IgD-negative memory B cell (primary cell): Measurements from ENCODE around the gene FBXO2. TPM values are rescaled to one million over a fixed set of nuclear protein-coding genes. Genes with fewer than 3 reads are reported as not detected.
"Not testable (repeated sequence)": the region's sequence is repeated elsewhere in the genome, so short reads cannot be mapped to it uniquely, and the experiment has no call there.

Experiments
- H3K27ac Mint-ChIP-seq, 3 donors: one replicate each; pipeline ENCODE4 v1.8.0; 2020 to 2022; ENCODE audit warnings: mild to moderate bottlenecking in 3 of 3, mixed read lengths in 3 of 3, moderate library complexity in 1 of 3
- H3K27me3 Mint-ChIP-seq: one replicate; pipeline ENCODE4 v1.8.0; 2021; ENCODE audit warnings: mixed read lengths
- H3K36me3 Mint-ChIP-seq: one replicate; pipeline ENCODE4 v1.8.0; 2020; ENCODE audit warnings: mild to moderate bottlenecking, mixed read lengths
- H3K4me1 Mint-ChIP-seq, 3 donors: one replicate each; pipeline ENCODE4 v1.8.0; 2020 to 2022; ENCODE audit warnings: mixed read lengths in 3 of 3, mild to moderate bottlenecking in 1 of 3
- H3K4me3 Mint-ChIP-seq, 4 donors: one replicate each; pipeline ENCODE4 v1.8.0; 2020 to 2022; ENCODE audit warnings: mild to moderate bottlenecking in 4 of 4, mixed read lengths in 4 of 4, moderate library complexity in 3 of 4
- H3K9me3 Mint-ChIP-seq, 3 donors: one replicate each; pipeline ENCODE4 v1.8.0; 2020 to 2021; ENCODE audit warnings: mixed read lengths in 3 of 3, mild to moderate bottlenecking in 1 of 3
- polyA plus RNA-seq: library from polyadenylated mRNA; unstranded; fragments of 300-500 nt; fragmentation: Illumina TruSeq; gene quantifications from one replicate; pipeline ENCODE4 v1.2.3, GENCODE V29; 2021

The FBXO2 gene
- polyA plus RNA-seq, 1 donor from 2014 or later: 18.0 TPM

DNA sequence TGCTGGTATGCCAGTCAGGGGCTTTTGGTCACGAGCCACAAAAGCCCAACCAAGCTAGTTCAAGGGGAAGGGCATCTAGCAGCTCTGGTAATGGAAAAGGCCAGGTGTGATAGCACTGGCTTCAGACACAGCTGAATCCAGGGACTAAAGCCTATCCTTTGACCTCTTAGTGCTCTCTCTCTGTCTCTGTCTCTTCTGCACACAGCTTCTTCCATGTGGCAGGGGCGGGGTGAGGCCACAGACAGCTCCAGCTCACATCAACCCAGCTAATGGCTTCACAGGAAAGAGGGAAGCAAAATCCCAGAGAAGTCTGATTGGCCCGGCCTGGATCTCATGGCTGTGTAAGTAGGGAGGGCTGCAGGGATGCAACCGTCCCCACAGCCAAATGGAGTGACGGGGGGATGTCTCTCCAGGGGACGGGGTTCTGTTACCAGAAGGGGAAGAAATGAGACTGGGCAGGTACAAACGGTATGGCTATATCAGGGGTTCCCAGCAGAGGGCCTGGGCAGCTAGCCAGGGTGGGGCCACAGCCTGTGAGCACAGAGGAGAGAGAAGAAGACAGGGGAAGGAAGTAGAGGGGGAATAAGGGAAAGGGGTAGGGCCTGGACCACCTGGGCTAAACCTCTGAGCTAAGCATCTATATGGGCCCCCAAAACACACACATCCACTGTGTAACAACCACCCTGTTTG, 42.4 kb downstream of the FBXO2 start:
- peak overlapping the region in 1 of 3 donors; percentile 28 for H3K27ac Mint-ChIP-seq

GRCh38 chr1:11610629-11611180, 43.5 kb downstream of the FBXO2 start:
- no peak overlapping the region for H3K27ac Mint-ChIP-seq
- no peaks in the 10 kb centered on the region for H3K36me3 Mint-ChIP-seq
- peaks cover 0 to 1% (median 0%) of the 10 kb centered on the region in 3 donors for H3K4me1 Mint-ChIP-seq
- peaks cover 0 to 4% (median 3%) of the 10 kb centered on the region in 3 donors for H3K9me3 Mint-ChIP-seq
- H3K4me3 Mint-ChIP-seq: no peak overlapping the region
- peaks cover 3% of the 10 kb centered on the region for H3K27me3 Mint-ChIP-seq

More for the DNA sequence above, 42.4 kb downstream of the FBXO2 start:
- no peak overlapping the region for H3K4me3 Mint-ChIP-seq
- no peaks in the 10 kb centered on the region for H3K36me3 Mint-ChIP-seq
- peaks cover 0 to 1% (median 0%) of the 10 kb centered on the region in 3 donors for H3K4me1 Mint-ChIP-seq
- peaks cover 0 to 3% (median 0%) of the 10 kb centered on the region in 3 donors for H3K9me3 Mint-ChIP-seq
- peaks cover 3% of the 10 kb centered on the region for H3K27me3 Mint-ChIP-seq

DNA sequence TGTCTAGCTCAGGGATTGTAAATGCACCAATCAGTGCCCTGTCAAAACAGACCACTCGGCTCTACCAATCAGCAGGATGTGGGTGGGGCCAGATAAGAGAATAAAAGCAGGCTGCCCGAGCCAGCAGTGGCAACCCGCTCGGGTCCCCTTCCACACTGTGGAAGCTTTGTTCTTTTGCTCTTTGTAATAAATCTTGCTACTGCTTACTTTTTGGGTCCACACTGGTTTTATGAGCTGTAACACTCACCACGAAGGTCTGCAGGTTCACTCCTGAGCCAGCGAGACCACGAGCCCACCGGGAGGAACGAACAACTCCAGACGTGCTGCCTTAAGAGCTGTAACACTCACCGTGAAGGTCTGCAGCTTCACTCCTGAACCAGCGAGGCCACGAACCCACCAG, 44.9 kb downstream of the FBXO2 start:
- H3K36me3 Mint-ChIP-seq, H3K9me3 Mint-ChIP-seq, H3K27ac Mint-ChIP-seq, H3K4me3 Mint-ChIP-seq, H3K27me3 Mint-ChIP-seq, H3K4me1 Mint-ChIP-seq: not testable (repeated sequence)

GRCh38 chr1:11608596-11609130, 45.6 kb downstream of the FBXO2 start:
- H3K27ac Mint-ChIP-seq, H3K36me3 Mint-ChIP-seq, H3K4me1 Mint-ChIP-seq, H3K4me3 Mint-ChIP-seq, H3K27me3 Mint-ChIP-seq, H3K9me3 Mint-ChIP-seq: not testable (repeated sequence)

DNA sequence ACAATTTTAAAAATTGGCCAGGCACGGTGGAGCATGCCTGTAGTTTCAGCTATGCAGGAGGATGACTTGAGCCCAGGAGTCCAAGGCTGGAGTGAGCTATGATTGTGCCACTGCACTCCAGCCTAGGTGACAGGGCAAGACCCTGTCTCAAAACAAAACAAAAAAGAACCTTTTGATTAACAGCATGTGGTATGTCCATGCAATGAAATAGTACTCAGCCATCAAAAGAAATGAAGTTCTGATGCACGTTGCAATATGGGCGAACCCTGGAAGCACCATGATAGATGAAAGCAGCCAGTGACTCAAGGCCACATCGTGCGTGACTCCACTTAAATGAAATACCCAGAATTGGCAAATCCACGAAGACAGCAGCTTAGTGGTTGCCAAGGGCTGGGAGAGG, 47.5 kb downstream of the FBXO2 start:
- no peaks in the 10 kb centered on the region for H3K4me1 Mint-ChIP-seq

DNA sequence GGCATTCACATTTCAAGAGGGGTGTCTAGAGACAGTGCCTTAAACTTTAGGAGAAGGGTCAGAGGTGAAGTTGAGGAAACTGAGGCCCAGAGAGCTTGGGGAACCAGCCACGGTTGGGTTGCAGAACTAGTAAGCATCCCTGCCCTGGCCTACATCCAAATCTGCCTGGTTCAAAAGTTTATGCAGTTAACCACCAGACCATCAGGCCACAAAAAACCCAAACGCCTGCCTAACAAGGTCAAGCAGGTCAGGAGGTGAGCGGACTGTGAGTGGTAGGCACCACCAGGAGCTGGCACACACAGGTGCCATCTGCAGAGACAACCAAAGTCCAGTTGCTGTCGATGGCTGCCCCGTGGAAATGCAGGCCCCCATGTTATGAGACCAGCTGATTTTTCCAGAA, 51.2 kb downstream of the FBXO2 start:
- H3K4me3 Mint-ChIP-seq: no peak overlapping the region
- H3K9me3 Mint-ChIP-seq: peaks cover 0 to 4% (median 3%) of the 10 kb centered on the region in 3 donors
- H3K4me1 Mint-ChIP-seq: no peaks in the 10 kb centered on the region
- H3K27ac Mint-ChIP-seq: no peak overlapping the region
- H3K36me3 Mint-ChIP-seq: peaks cover 2% of the 10 kb centered on the region
- H3K27me3 Mint-ChIP-seq: peaks cover 18% of the 10 kb centered on the region

More for the DNA sequence above, 47.5 kb downstream of the FBXO2 start:
- Mint-ChIP-seq H3K9me3 (peaks cover 0 to 4% (median 3%) of the 10 kb centered on the region in 3 donors), H3K27ac (no peak overlapping the region), H3K27me3 (peaks cover 13% of the 10 kb centered on the region), H3K4me3 (no peak overlapping the region), H3K36me3 (peaks cover 2% of the 10 kb centered on the region)

GRCh38 chr1:11602424-11602823, 51.8 kb downstream of the FBXO2 start:
- no peak overlapping the region for H3K4me3 Mint-ChIP-seq
- H3K27me3 Mint-ChIP-seq: peaks cover 18% of the 10 kb centered on the region
- peaks cover 2% of the 10 kb centered on the region for H3K36me3 Mint-ChIP-seq
- no peak overlapping the region for H3K27ac Mint-ChIP-seq
- H3K9me3 Mint-ChIP-seq: peaks cover 0 to 4% (median 3%) of the 10 kb centered on the region in 3 donors
- no peaks in the 10 kb centered on the region for H3K4me1 Mint-ChIP-seq

DNA sequence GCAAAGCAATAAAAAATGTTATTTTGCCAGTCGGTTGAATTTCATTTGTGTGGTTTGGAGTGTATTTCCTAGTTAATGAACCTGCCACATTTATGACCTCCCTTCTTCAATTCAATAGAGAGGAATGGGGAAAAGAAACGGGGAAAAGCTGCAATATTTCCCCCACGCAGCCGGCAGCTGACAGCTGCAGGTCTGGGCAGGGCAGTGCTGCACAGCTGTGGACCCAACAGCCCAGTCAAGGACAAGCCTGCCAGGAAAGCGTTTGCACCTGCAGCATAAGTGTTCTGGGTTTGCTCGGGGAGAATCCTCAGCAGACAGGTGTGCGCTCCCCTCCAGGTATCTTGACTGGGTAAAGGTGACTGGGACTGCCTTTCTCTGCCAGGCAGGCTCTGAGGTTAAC, 53.4 kb downstream of the FBXO2 start:
- H3K4me3 Mint-ChIP-seq: no peak overlapping the region

GRCh38 chr1:11599891-11600576, 54.2 kb downstream of the FBXO2 start:
- Mint-ChIP-seq H3K27ac (no peak overlapping the region), H3K36me3 (peaks cover 3% of the 10 kb centered on the region), H3K4me1 (no peaks in the 10 kb centered on the region), H3K27me3 (peaks cover 23% of the 10 kb centered on the region), H3K4me3 (no peak overlapping the region), H3K9me3 (no peaks in the 10 kb centered on the region)

More for the DNA sequence above, 53.4 kb downstream of the FBXO2 start:
- peaks cover 2% of the 10 kb centered on the region for H3K36me3 Mint-ChIP-seq
- H3K27ac Mint-ChIP-seq: peak overlapping the region in 1 of 3 donors; percentile 63
- H3K4me1 Mint-ChIP-seq: no peaks in the 10 kb centered on the region
- H3K9me3 Mint-ChIP-seq: no peaks in the 10 kb centered on the region
- peaks cover 21% of the 10 kb centered on the region for H3K27me3 Mint-ChIP-seq

DNA sequence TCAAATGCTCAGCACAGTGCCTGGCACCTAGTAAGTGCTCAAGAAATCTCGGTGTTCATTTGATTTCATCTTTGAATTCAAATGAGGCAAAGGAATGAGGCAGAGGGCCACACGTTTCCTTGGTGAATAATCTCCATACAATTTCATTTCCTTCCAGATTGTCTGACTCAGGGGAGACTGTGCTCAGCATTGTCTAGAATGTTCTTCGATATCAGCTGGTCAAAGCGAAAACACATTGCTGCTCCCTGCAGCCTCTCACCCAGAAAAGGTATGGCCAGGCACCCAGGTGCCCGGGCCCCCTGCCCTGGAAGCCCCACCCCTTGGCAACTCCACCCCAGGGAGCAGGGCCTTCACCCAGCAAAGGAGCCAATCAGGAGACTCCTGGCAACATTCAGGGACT, 55.8 kb downstream of the FBXO2 start:
- Mint-ChIP-seq H3K4me1 (no peaks in the 10 kb centered on the region), H3K9me3 (no peaks in the 10 kb centered on the region), H3K27ac (no peak overlapping the region), H3K36me3 (peaks cover 3% of the 10 kb centered on the region), H3K4me3 (no peak overlapping the region), H3K27me3 (peaks cover 21% of the 10 kb centered on the region)

Other genes starting within 250 kb of the FBXO2 start
- not detected for gene DISP3, start 175.3 kb downstream of the FBXO2 start, polyA plus RNA-seq
- 16.9 TPM for gene FBXO44, start 448 bp upstream of the FBXO2 start, polyA plus RNA-seq
- gene FBXO6, start 9.8 kb upstream of the FBXO2 start, polyA plus RNA-seq: 24.2 TPM
- 49.1 TPM for gene MAD2L2, start 26.7 kb upstream of the FBXO2 start, polyA plus RNA-seq
- gene DRAXIN, start 37.3 kb upstream of the FBXO2 start, polyA plus RNA-seq: 0.13 TPM
- gene AGTRAP, start 81.7 kb upstream of the FBXO2 start, polyA plus RNA-seq: 52.6 TPM
- not detected for gene C1orf167, start 107.8 kb upstream of the FBXO2 start, polyA plus RNA-seq
- gene MTHFR, start 151.5 kb upstream of the FBXO2 start, polyA plus RNA-seq: 14.3 TPM
- 11.7 TPM for gene CLCN6, start 151.8 kb upstream of the FBXO2 start, polyA plus RNA-seq
- not detected for gene NPPA, start 193.4 kb upstream of the FBXO2 start, polyA plus RNA-seq
- gene NPPB, start 204.5 kb upstream of the FBXO2 start, polyA plus RNA-seq: not detected